Heart left ventricle (tissue), 16 donors: ENCODE data around the gene IKBIP. TPM values are rescaled to one million over a fixed set of nuclear protein-coding genes. Genes with fewer than 3 reads are reported as not detected.
"Not testable (repeated sequence)": the region's sequence is repeated elsewhere in the genome, so short reads cannot be mapped to it uniquely, and the experiment has no call there.

ENCODE experiments used
- ATAC-seq, 4 donors: fragments of 200-7000 bp; cut with Tn5 transposase; one replicate each; pipeline ENCODE4 v1.9.1; 2020 to 2022; ENCODE audit warnings: moderate library complexity in 4 of 4, mild to moderate bottlenecking in 3 of 4, moderate number of reproducible peaks in 1 of 4
- DNase-seq, 5 donors: peaks; one replicate each; pipeline ENCODE4 v3.0.0-alpha.2; 2020
- H3K27ac ChIP-seq, 12 donors: fragments of 200-600 bp; sonication (generic) in 4 of 12; one replicate each; pipeline versions ENCODE4 v1.5.0 to v1.8.0; 2016 to 2022; ENCODE audit warnings: mild to moderate bottlenecking in 2 of 12
- H3K27me3 ChIP-seq, 9 donors: fragments of 200-600 bp; sonication (generic) in 2 of 9; one replicate each; pipeline versions ENCODE4 v1.5.1 to v1.8.0; 2016 to 2022; ENCODE audit warnings: mild to moderate bottlenecking in 3 of 9
- H3K36me3 ChIP-seq, 9 donors: fragments of 200-600 bp; sonication (generic) in 2 of 9; one replicate each; pipeline versions ENCODE4 v1.5.0 to v1.8.0; 2018 to 2022; ENCODE audit warnings: mild to moderate bottlenecking in 2 of 9
- H3K4me1 ChIP-seq, 12 donors: fragments of 200-600 bp; sonication (generic) in 4 of 12; one replicate each; pipeline versions ENCODE4 v1.5.0 to v1.8.0; 2016 to 2022; ENCODE audit warnings: mild to moderate bottlenecking in 3 of 12
- H3K4me3 ChIP-seq, 12 donors: fragments of 200-600 bp; sonication (generic) in 4 of 12; one replicate each; pipeline versions ENCODE4 v1.5.0 to v1.8.0; 2017 to 2022; ENCODE audit warnings: mild to moderate bottlenecking in 9 of 12, moderate library complexity in 4 of 12
- H3K9me3 ChIP-seq, 12 donors: fragments of 200-600 bp; sonication (generic) in 4 of 12; one replicate each; pipeline versions ENCODE4 v1.5.0 to v1.8.0; 2016 to 2022; ENCODE audit warnings: mild to moderate bottlenecking in 1 of 12
- CTCF ChIP-seq, 12 donors: fragments of 200-600 bp; sonication (generic) in 4 of 12; IDR thresholded peaks; one replicate each; pipeline versions ENCODE4 v1.5.0 to v1.8.0; 2018 to 2022; ENCODE audit warnings: antibody characterized with exemption in 12 of 12, mild to moderate bottlenecking in 5 of 12
- POLR2A ChIP-seq, 2 donors: fragments of 450-650 bp; IDR thresholded peaks; one replicate each; pipeline ENCODE4 v1.6.1; 2017; ENCODE audit warnings: antibody characterized with exemption in 2 of 2, mild to moderate bottlenecking in 2 of 2, moderate library complexity in 2 of 2
- WGBS, 4 donors: extraction: QIAGEN DNeasy Blood & Tissue Kit in 2 of 4; methylation state at CpG; one replicate each; pipeline versions ENCODE4 v1.1.5 to v1.1.7; 2013 to 2018; 5-methylcytosine and 5-hydroxymethylcytosine counted together
- intact Hi-C, 10 donors: fragments of 100-400 bp; cut with DNase I; formaldehyde crosslinking; loops; one replicate each; pipeline versions ENCODE4 v1.11.1 to v1.14.2; 2022
- polyA plus RNA-seq, 2 donors: library from polyadenylated mRNA; stranded (reverse); fragments of 200-250 nt; gene quantifications; one replicate each; pipeline ENCODE4 v1.2.3, GENCODE V29; 2013
- total RNA-seq, 9 donors: library from RNA; depleted of rRNA in 2 of 9; stranded (reverse); fragments of >200 nt in 2 of 9; fragmentation: NEBNext Ultra II Directional in 3 of 9; extraction: Animal tissue kit (Norgen Biotek cat#: 25700) in 3 of 9; gene quantifications; one replicate each; pipeline versions ENCODE4 v1.1.0 to v1.2.4, GENCODE V29; 2016 to 2023
- donor health status: ischemic (EF 13 %, LVEDD 7.1; RV severe dilation, severe dysfunction).
- donor health status: healthy with polysubstance abuse.
- donor health status: DM: no; HTN: yes; CAD: no.
- donor health status: DM: no; HTN: no; CAD: no.
- donor health status: ischemic (EF 25% LVEDD 6.9; RV normal size, moderate dysfunction).
- donor health status: ischemic (EF 25% LVEDD 5.7; RV mildly dilated, moderate dysfunction).
- donor health status: healthy.
- donor health status: DM: yes; HTN: yes; CAD: no.
- donor health status: ischemic (EF 35%, LVEDD 5.7; RV mildly dilated, moderate dysfunction).
- donor health status: nonischemic (EF 11% LVEDD 7.7; RV severe dilation, severe dysfunction).
- donor health status: DM: yes; HTN: yes; CAD: no.
- donor health status: PGD.
- donor health status: ischemic (EF 29% LVEDD 5.4; RV normal size, mild dysfunction).
- donor health status: nonischemic (EF 23%, LVEDD 6.1; RV moderate dilation, normal function).

IKBIP gene
- total and polyA plus RNA-seq, 11 donors: 3.6 to 16.5 (median 5.2) TPM

GRCh38 chr12:98601924-98602323 is 42.7 kb downstream of the IKBIP start:
- 89 to 95% (median 92%) methylated on average over 8 of the region's 8 CpGs for WGBS, 4 donors
- no peaks in the 10 kb centered on the region for H3K27me3 ChIP-seq
- ATAC-seq (no peak), DNase-seq (no peak)
- intact Hi-C loops: no loop called here
- no peak overlapping the region for H3K4me3 ChIP-seq
- TF ChIP-seq POLR2A (IDR thresholded peaks at IDR 0.05) (no peak), CTCF (IDR thresholded peaks at IDR 0.05) (no peak)
- H3K36me3 ChIP-seq: peaks cover 0 to 82% (median 79%) of the 10 kb centered on the region in 9 donors
- peaks cover 0 to 16% (median 4%) of the 10 kb centered on the region in 12 donors for H3K4me1 ChIP-seq
- no peak overlapping the region for H3K27ac ChIP-seq
- H3K9me3 ChIP-seq: no peaks in the 10 kb centered on the region

- not testable (repeated sequence) for DNase-seq, H3K27me3 ChIP-seq, H3K4me3 ChIP-seq, ATAC-seq, H3K9me3 ChIP-seq, H3K27ac ChIP-seq
- peaks cover 0 to 71% (median 69%) of the 10 kb centered on the region in 9 donors for H3K36me3 ChIP-seq
- peaks cover 0 to 36% (median 23%) of the 10 kb centered on the region in 12 donors for H3K4me1 ChIP-seq
- intact Hi-C loops: loop anchor here in 4 of 10 donors (5.0 to 10.0 kb wide), 3 partner anchors 45 to 93 kb away; partner anchors contain the start of genes IKBIP (in 3 of the 4) and APAF1 (in 2 of the 4)
- WGBS, 4 donors: 71 to 85% (median 76%) methylated on average over 5 of the region's 5 CpGs
Measured at GRCh38 chr12:98597313-98597712, 47.3 kb downstream of the IKBIP start.

GRCh38 chr12:98595243-98595988 is 49.2 kb downstream of the IKBIP start:
- H3K27ac ChIP-seq: peak overlapping the region in 10 of 12 donors; percentile 97 to 99 (median 99)
- H3K4me3 ChIP-seq: peak overlapping the region; percentile 58 to 98 (median 90)
- DNase-seq (no peak), ATAC-seq (no peak)
- H3K27me3 ChIP-seq: no peaks in the 10 kb centered on the region
- WGBS, 4 donors: 21 to 43% (median 29%) methylated on average over 3 of the region's 3 CpGs
- intact Hi-C loops: loop anchor here in 5 of 10 donors (2.0 to 10.0 kb wide), 4 partner anchors 47 to 91 kb away; partner anchors contain the start of genes IKBIP (in 4 of the 5) and APAF1 (in 3 of the 5)
- H3K36me3 ChIP-seq: peaks cover 0 to 52% (median 50%) of the 10 kb centered on the region in 9 donors
- peaks cover 0 to 36% (median 23%) of the 10 kb centered on the region in 12 donors for H3K4me1 ChIP-seq
- TF ChIP-seq CTCF (IDR thresholded peaks at IDR 0.05) (no peak), POLR2A (IDR thresholded peaks at IDR 0.05) (no peak)
- no peaks in the 10 kb centered on the region for H3K9me3 ChIP-seq

- TF ChIP-seq POLR2A (IDR thresholded peaks at IDR 0.05) (no peak), CTCF (IDR thresholded peaks at IDR 0.05) (no peak)
- Histone ChIP-seq H3K27me3 (no peaks in the 10 kb centered on the region), H3K9me3 (no peaks in the 10 kb centered on the region), H3K27ac (peak overlapping the region; percentile 97 to 100 (median 99)), H3K4me3 (peak overlapping the region; percentile 58 to 98 (median 90)), H3K4me1 (peaks cover 0 to 36% (median 23%) of the 10 kb centered on the region in 12 donors), H3K36me3 (peaks cover 0 to 40% (median 39%) of the 10 kb centered on the region in 9 donors)
- DNase-seq: peak; percentile 50 to 74 (median 66)
- WGBS, 4 donors: 0 to 1% (median 0%) methylated on average over 18 to 35 of the region's 35 CpGs
- intact Hi-C loops: loop anchor here in 7 of 10 donors (2.0 to 10.0 kb wide), 6 partner anchors 51 to 92 kb away; partner anchors contain the start of genes APAF1 (in 4 of the 7), IKBIP (in 3 of the 7) and TMPO (in 1 of the 7)
- ATAC-seq: peak; percentile 24 to 68 (median 58)
Measured at GRCh38 chr12:98594050-98594835, 50.3 kb downstream of the IKBIP start.
